PC-9 (cell line): ENCODE results near the gene KRTAP10-7. TPM values are rescaled to one million over a fixed set of nuclear protein-coding genes. Genes with fewer than 3 reads are reported as not detected.

ENCODE experiments used
- BruUV-seq: library from RNA; stranded (reverse); fragments of 400-500 nt; replicated peaks from 2 replicates; lab custom pipeline; 2021; lab: Mats Ljungman, UMichigan
- CTCF ChIA-PET: fragments of 300-600 bp; sonication (Branson Sonifier 250); formaldehyde crosslinking; loops from one replicate; lab custom pipeline; 2022; ENCODE audit warnings: antibody characterized with exemption; lab: Charles Lee
- POLR2A ChIA-PET: fragments of 300-600 bp; sonication (Branson Sonifier 250); formaldehyde crosslinking; loops from one replicate; lab custom pipeline; 2022; ENCODE audit warnings: antibody characterized with exemption; ENCODE audit not compliant: unreplicated experiment; lab: Charles Lee
- DNase-seq, 2 experiments: peaks; one replicate each; pipeline versions ENCODE4 v3.0.0 to v3.0.0-alpha.2; 2015 to 2022; ENCODE audit warnings: mixed read lengths in 1 of 2
- H2AFZ ChIP-seq: fragments of 200-600 bp; sonication (generic); 2 replicates; pipeline ENCODE4 v1.8.1; 2017; ENCODE audit warnings: antibody characterized with exemption
- H3F3A ChIP-seq: fragments of 200-600 bp; sonication (generic); 2 replicates; pipeline ENCODE4 v1.8.1; 2017; ENCODE audit warnings: antibody characterized with exemption, mild to moderate bottlenecking, low read depth; ENCODE audit not compliant: insufficient read depth
- H3K27ac ChIP-seq: fragments of 200-600 bp; sonication (generic); 2 replicates; pipeline ENCODE4 v1.6.1; 2016; ENCODE audit warnings: mixed run types
- H3K27me3 ChIP-seq: fragments of 200-600 bp; sonication (generic); 2 replicates; pipeline ENCODE4 v1.6.1; 2016; ENCODE audit warnings: low read depth, mixed run types; ENCODE audit not compliant: insufficient read depth
- H3K36me3 ChIP-seq: fragments of 200-600 bp; sonication (generic); 2 replicates; pipeline ENCODE4 v1.6.1; 2016; ENCODE audit warnings: low read depth, mixed run types
- H3K4me1 ChIP-seq: fragments of 200-600 bp; sonication (generic); replicated peaks from 2 replicates; pipeline ENCODE4 v1.6.1; 2016; ENCODE audit warnings: mixed run types; ENCODE audit not compliant: insufficient read depth
- H3K4me2 ChIP-seq: fragments of 200-600 bp; sonication (generic); 2 replicates; pipeline ENCODE4 v1.6.1; 2017; ENCODE audit warnings: mixed run types
- H3K4me3 ChIP-seq: fragments of 200-600 bp; sonication (generic); 2 replicates; pipeline ENCODE4 v1.6.1; 2016; ENCODE audit warnings: mixed run types
- H3K79me2 ChIP-seq: fragments of 200-600 bp; sonication (generic); 2 replicates; pipeline ENCODE4 v1.6.1; 2017; ENCODE audit warnings: low read depth, mixed run types
- H3K9me2 ChIP-seq: fragments of 200-600 bp; sonication (generic); 2 replicates; pipeline ENCODE4 v1.8.1; 2017; ENCODE audit warnings: mild to moderate bottlenecking; ENCODE audit not compliant: insufficient read depth
- H3K9me3 ChIP-seq: fragments of 200-600 bp; sonication (generic); 2 replicates; pipeline ENCODE4 v1.8.1; 2016; ENCODE audit warnings: low read depth; ENCODE audit not compliant: insufficient read depth
- H4K20me1 ChIP-seq: fragments of 200-600 bp; sonication (generic); 2 replicates; pipeline ENCODE4 v1.8.1; 2017; ENCODE audit not compliant: insufficient read depth
- CTCF ChIP-seq: fragments of 200-600 bp; sonication (generic); conservative IDR thresholded peaks from 2 replicates; pipeline ENCODE4 v1.6.1; 2017; ENCODE audit warnings: mixed run types, antibody characterized with exemption, mild to moderate bottlenecking, moderate library complexity
- EZH2 ChIP-seq: fragments of 200-600 bp; sonication (generic); IDR thresholded peaks from 2 replicates; pipeline ENCODE4 v1.8.0; 2017; ENCODE audit warnings: antibody characterized with exemption, low read depth
- intact Hi-C: fragments of 100-400 bp; cut with micrococcal nuclease; formaldehyde crosslinking; loops from one replicate; pipeline ENCODE4 v1.10.0; 2022; ENCODE audit not compliant: unreplicated experiment
- total RNA-seq: library from RNA; stranded (reverse); gene quantifications from 2 replicates; pipeline ENCODE4 v1.2.3, GENCODE V29; 2021

The KRTAP10-7 gene
- total RNA-seq, 1 experiment from 2014 or later, result not detected

GRCh38 chr21:44650973-44651675, 50.7 kb downstream of the KRTAP10-7 start:
- Histone ChIP-seq H3K27me3 (peaks cover 80% of the 10 kb centered on the region), H4K20me1 (no peaks in the 10 kb centered on the region), H3K36me3 (no peaks in the 10 kb centered on the region), H3K4me3 (no peak overlapping the region), H3K4me1 (no peaks in the 10 kb centered on the region), H3K9me2 (no peaks in the 10 kb centered on the region), H2AFZ (no peak overlapping the region), H3K4me2 (no peak overlapping the region), H3K79me2 (no peaks in the 10 kb centered on the region), H3K9me3 (no peaks in the 10 kb centered on the region), H3K27ac (no peak overlapping the region), H3F3A (no peaks in the 10 kb centered on the region)
- intact Hi-C loops, result no loop called here
- CTCF ChIA-PET, result no interaction called here
- POLR2A ChIA-PET, result interaction anchor here (0.7 kb wide), 1 partner anchor 507 kb away, joined by 5 read pairs; no protein-coding TSS in a partner anchor
- BruUV-seq, result no TSS peak
- DNase-seq, result no peak
- TF ChIP-seq CTCF, result no peak
- TF ChIP-seq EZH2, result no peak

Other genes starting within 250 kb of the KRTAP10-7 start
- not detected in 2 replicates for gene TRPM2, start 247.0 kb upstream of the KRTAP10-7 start, total RNA-seq
- gene LRRC3, start 145.1 kb upstream of the KRTAP10-7 start, total RNA-seq, result 0.35 and 0.48 TPM in 2 replicates
- gene KRTAP10-1, start 60.4 kb upstream of the KRTAP10-7 start, total RNA-seq, result not detected in 2 replicates
- not detected in 2 replicates for gene KRTAP10-2, start 49.1 kb upstream of the KRTAP10-7 start, total RNA-seq
- not detected in 2 replicates for gene KRTAP10-3, start 41.8 kb upstream of the KRTAP10-7 start, total RNA-seq
- gene KRTAP10-4, start 26.9 kb upstream of the KRTAP10-7 start, total RNA-seq, result not detected in 2 replicates
- gene KRTAP10-5, start 20.0 kb upstream of the KRTAP10-7 start, total RNA-seq, result not detected in 2 replicates
- gene KRTAP10-6, start 8.1 kb upstream of the KRTAP10-7 start, total RNA-seq, result not detected in 2 replicates
- gene KRTAP10-8, start 11.5 kb downstream of the KRTAP10-7 start, total RNA-seq, result not detected in 2 replicates
- not detected in 2 replicates for gene KRTAP10-9, start 26.5 kb downstream of the KRTAP10-7 start, total RNA-seq
- not detected in 2 replicates for gene KRTAP10-10, start 36.8 kb downstream of the KRTAP10-7 start, total RNA-seq
- not detected in 2 replicates for gene KRTAP10-11, start 45.8 kb downstream of the KRTAP10-7 start, total RNA-seq
- gene KRTAP12-4, start 54.1 kb downstream of the KRTAP10-7 start, total RNA-seq, result not detected in 2 replicates
- not detected in 2 replicates for gene KRTAP12-3, start 57.3 kb downstream of the KRTAP10-7 start, total RNA-seq
- gene KRTAP12-2, start 66.3 kb downstream of the KRTAP10-7 start, total RNA-seq, result not detected in 2 replicates
- not detected in 2 replicates for gene KRTAP12-1, start 81.6 kb downstream of the KRTAP10-7 start, total RNA-seq
- gene KRTAP10-12, start 96.6 kb downstream of the KRTAP10-7 start, total RNA-seq, result not detected in 2 replicates
- gene TSPEAR, start 111.0 kb downstream of the KRTAP10-7 start, total RNA-seq, result not detected in 2 replicates
- 51.9 and 52.7 TPM in 2 replicates for gene UBE2G2, start 201.2 kb downstream of the KRTAP10-7 start, total RNA-seq
- 79.6 and 81.5 TPM in 2 replicates for gene SUMO3, start 217.5 kb downstream of the KRTAP10-7 start, total RNA-seq